HepG2 (cell line): ENCODE measurements around the gene CACNA1D. TPM values are rescaled to one million over a fixed set of nuclear protein-coding genes. Genes with fewer than 3 reads are reported as not detected.
A peak's percentile ranks its signal among the peaks of the same experiment; 100 is the strongest.

ENCODE experiments used
- CHD4 ChIP-seq: fragments of 200-600 bp; sonication (generic); IDR thresholded peaks from 2 replicates; pipeline ENCODE4 v1.7.0; 2017; ENCODE audit warnings: mild to moderate bottlenecking, low read length, borderline replicate concordance
- EP300 ChIP-seq, 3 experiments: sonication (generic) in 1 of 3; formaldehyde crosslinking in 1 of 3; IDR thresholded peaks; 2 replicates each; pipeline versions ENCODE4 v1.5.1 to v1.6.1; 2011 to 2020; ENCODE audit warnings: low read depth in 2 of 3, low read length in 2 of 3, borderline replicate concordance in 1 of 3, improper control_type of control experiment in 1 of 3, mild to moderate bottlenecking in 1 of 3, missing genetic modification reagents in 1 of 3, moderate library complexity in 1 of 3
- FOXC1 ChIP-seq: sonication (generic); formaldehyde crosslinking; IDR thresholded peaks from 2 replicates; pipeline ENCODE4 v1.8.0; 2022; ENCODE audit warnings: mild to moderate bottlenecking, missing genetic modification reagents, borderline replicate concordance
- HES4 ChIP-seq: sonication (generic); formaldehyde crosslinking; IDR thresholded peaks from 2 replicates; pipeline ENCODE4 v1.9.0; 2021; ENCODE audit warnings: mild to moderate bottlenecking, missing genetic modification reagents, borderline replicate concordance
- HMG20A ChIP-seq: IDR thresholded peaks from 2 replicates; pipeline ENCODE4 v1.6.1; 2016; ENCODE audit warnings: borderline replicate concordance
- KLF9 ChIP-seq: IDR thresholded peaks from 2 replicates; pipeline ENCODE4 v1.6.1; 2016; ENCODE audit warnings: low read depth
- MEF2D ChIP-seq: sonication (generic); formaldehyde crosslinking; IDR thresholded peaks from 2 replicates; pipeline ENCODE4 v1.5.1; 2020; ENCODE audit warnings: mild to moderate bottlenecking, missing genetic modification reagents
- NFE2L2 ChIP-seq: fragments of 150-350 bp; IDR thresholded peaks from 2 replicates; pipeline ENCODE4 v1.6.1; 2014; ENCODE audit warnings: low read length
- POGZ ChIP-seq: sonication (generic); formaldehyde crosslinking; IDR thresholded peaks from 2 replicates; pipeline ENCODE4 v1.4.0; 2020; ENCODE audit warnings: mild to moderate bottlenecking, missing genetic modification reagents
- SETDB1 ChIP-seq: sonication (generic); formaldehyde crosslinking; IDR thresholded peaks from 2 replicates; pipeline ENCODE4 v1.5.1; 2020; ENCODE audit warnings: missing genetic modification reagents, mild to moderate bottlenecking, borderline replicate concordance
- ZFP36L1 ChIP-seq: sonication (generic); formaldehyde crosslinking; IDR thresholded peaks from 2 replicates; pipeline ENCODE4 v1.8.0; 2022; ENCODE audit warnings: mild to moderate bottlenecking, missing genetic modification reagents, moderate library complexity
- ZFP82 ChIP-seq: sonication (generic); formaldehyde crosslinking; IDR thresholded peaks from 2 replicates; pipeline ENCODE4 v1.5.1; 2020; ENCODE audit warnings: mild to moderate bottlenecking, missing genetic modification reagents, borderline replicate concordance
- ZNF136 ChIP-seq: sonication (generic); formaldehyde crosslinking; IDR thresholded peaks from 2 replicates; pipeline ENCODE4 v1.8.1; 2022; ENCODE audit warnings: low read depth, mild to moderate bottlenecking, moderate library complexity, missing genetic modification reagents
- ZNF234 ChIP-seq: sonication (generic); formaldehyde crosslinking; conservative IDR thresholded peaks from 2 replicates; pipeline ENCODE4 v1.5.1; 2020; ENCODE audit warnings: mild to moderate bottlenecking, missing genetic modification reagents
- ZNF260 ChIP-seq: sonication (generic); formaldehyde crosslinking; IDR thresholded peaks from 2 replicates; pipeline ENCODE4 v1.4.0; 2020; ENCODE audit warnings: missing genetic modification reagents, low read depth, mild to moderate bottlenecking, borderline replicate concordance
- ZNF44 ChIP-seq: sonication (generic); formaldehyde crosslinking; IDR thresholded peaks from 2 replicates; pipeline ENCODE4 v1.5.1; 2020; ENCODE audit warnings: mild to moderate bottlenecking, missing genetic modification reagents
- ZNF563 ChIP-seq: sonication (generic); formaldehyde crosslinking; IDR thresholded peaks from 2 replicates; pipeline ENCODE4 v1.8.0; 2022; ENCODE audit warnings: mild to moderate bottlenecking, moderate library complexity, missing genetic modification reagents
- ZNF614 ChIP-seq: IDR thresholded peaks from 2 replicates; pipeline ENCODE4 v1.6.1; 2018; ENCODE audit warnings: missing biosample characterization, missing genetic modification reagents, inconsistent platforms, borderline replicate concordance
- ZNF7 ChIP-seq: IDR thresholded peaks from 2 replicates; pipeline ENCODE4 v1.6.1; 2016; ENCODE audit warnings: missing biosample characterization, missing genetic modification reagents
- ZNF720 ChIP-seq: sonication (generic); formaldehyde crosslinking; IDR thresholded peaks from 2 replicates; pipeline ENCODE4 v1.4.0; 2020; ENCODE audit warnings: missing genetic modification reagents
- ZNF781 ChIP-seq: sonication (generic); formaldehyde crosslinking; IDR thresholded peaks from 2 replicates; pipeline ENCODE4 v1.5.1; 2020; ENCODE audit warnings: borderline replicate concordance, mild to moderate bottlenecking, missing genetic modification reagents; ENCODE audit errors: not compliant biosample characterization
- ZNF816 ChIP-seq: sonication (generic); formaldehyde crosslinking; IDR thresholded peaks from 2 replicates; pipeline ENCODE4 v1.8.0; 2022; ENCODE audit warnings: missing genetic modification reagents, mild to moderate bottlenecking, borderline replicate concordance
- polyA plus RNA-seq, 8 experiments: library from polyadenylated mRNA; depleted of rRNA in 3 of 8; stranded (reverse) in 7 of 8; unstranded in 1 of 8; fragments of >200 nt; fragmentation: Illumina TruSeq in 4 of 8; extraction: Trizol in 4 of 8; gene quantifications; 2 replicates each; pipeline versions ENCODE4 v1.2.1 to v1.2.3, GENCODE V29; 2011 to 2016; ENCODE audit warnings: low read depth in 4 of 8, missing spikeins in 1 of 8, mixed read lengths in 1 of 8; ENCODE audit not compliant: insufficient read depth in 1 of 8
- total RNA-seq, 5 experiments: library from RNA; depleted of rRNA; stranded (reverse); fragments of >200 nt; fragmentation: Illumina TruSeq; extraction: Trizol; gene quantifications; 2 replicates each; pipeline ENCODE4 v1.2.3, GENCODE V29; 2016; ENCODE audit warnings: low read depth in 1 of 5
- TF ChIP-seq, protein P1 (sequence below): sonication (generic); formaldehyde crosslinking; IDR thresholded peaks from 2 replicates; pipeline ENCODE4 v1.8.0; 2022; ENCODE audit warnings: mild to moderate bottlenecking, missing genetic modification reagents, borderline replicate concordance
- TF ChIP-seq, protein P2 (sequence below): sonication (generic); formaldehyde crosslinking; IDR thresholded peaks from 2 replicates; pipeline ENCODE4 v1.4.0; 2020; ENCODE audit warnings: missing genetic modification reagents, low read depth, mild to moderate bottlenecking, borderline replicate concordance
- TF ChIP-seq, protein P3 (sequence below): sonication (generic); formaldehyde crosslinking; conservative IDR thresholded peaks from 2 replicates; pipeline ENCODE4 v1.4.0; 2020; ENCODE audit warnings: missing genetic modification reagents

CACNA1D gene
- total and polyA plus RNA-seq, 2 of the 13 experiments (the other 11 are each of a cell fraction or from before 2014, with no cell fraction given): 0.26 to 0.38 TPM

DNA sequence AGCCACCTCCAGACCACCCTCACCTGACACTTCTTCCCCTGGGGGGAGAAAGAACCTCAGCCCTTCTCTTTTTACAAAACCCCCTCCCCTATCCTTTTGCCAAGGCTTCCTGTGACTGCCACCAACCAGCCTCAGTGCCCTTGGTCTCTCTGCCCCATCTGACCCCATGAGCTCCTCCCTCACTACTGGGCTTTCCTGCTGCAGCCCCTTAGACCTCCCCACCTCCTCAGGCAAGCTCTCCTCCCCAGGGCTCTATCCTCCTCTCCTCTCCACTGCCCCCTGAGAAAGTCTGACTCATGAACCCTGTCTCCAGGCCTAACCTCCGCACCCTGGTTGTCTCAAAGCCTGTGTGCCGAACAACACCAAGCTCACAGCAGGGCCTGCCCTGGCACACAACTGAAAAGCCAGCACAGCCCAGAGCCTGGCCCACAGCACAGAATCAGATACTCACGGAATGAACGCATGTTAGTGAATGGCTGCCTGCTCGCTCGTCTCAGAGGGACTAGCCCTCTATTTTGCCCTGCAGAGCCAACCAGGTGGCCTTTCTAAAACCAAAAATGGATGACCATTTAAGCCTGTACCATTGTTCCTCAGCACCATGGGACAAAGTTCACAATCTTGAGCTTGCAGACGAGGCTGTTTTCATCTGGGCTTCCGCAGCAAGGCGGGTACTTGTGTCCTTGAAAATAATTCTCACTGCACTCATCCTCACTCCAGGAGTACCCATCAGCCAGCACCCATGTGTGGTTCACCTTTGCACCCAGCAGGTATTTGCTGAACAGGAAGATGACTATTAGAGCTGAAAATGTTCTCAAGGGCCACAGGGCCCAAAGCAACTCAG, 350.1 kb downstream of the CACNA1D start (continued):
- TF ChIP-seq EP300 (IDR thresholded peaks at IDR 0.05; ENCODE audit: low read depth in 2 of 2, low read length in 2 of 2) (peak in 1 of 2 experiments; percentile 54; a peak in 1 of 4 replicates), EP300 (CRISPR knock-in tag; IDR thresholded peaks at IDR 0.05; ENCODE audit: borderline replicate concordance) (peak; percentile 53; the same call in 1 of the 2 replicates), HES4 (CRISPR knock-in tag) (no peak), ZNF260 (CRISPR knock-in tag) (no peak), ZFP82 (CRISPR knock-in tag) (no peak), KLF9 (no peak), MEF2D (CRISPR knock-in tag) (no peak; the same call in 1 of the 2 replicates), NFE2L2 (no peak), ZNF563 (CRISPR knock-in tag) (no peak; the same call in 1 of the 2 replicates), CHD4 (no peak), ZNF614 (CRISPR knock-in tag) (0 out of 2 replicates have a peak, but pooled peaks have one; percentile 25), ZNF234 (CRISPR knock-in tag) (no peak), ZNF7 (CRISPR knock-in tag) (no peak), ZNF136 (no peak), HMG20A (peak; percentile 11; the same call in 1 of the 2 replicates), SETDB1 (CRISPR knock-in tag) (no peak), FOXC1 (CRISPR knock-in tag) (no peak; the same call in 1 of the 2 replicates), POGZ (CRISPR knock-in tag) (no peak), ZNF816 (CRISPR knock-in tag) (no peak), ZNF44 (CRISPR knock-in tag) (peak; percentile 59; the same call in 1 of the 2 replicates), ZNF781 (no peak), ZFP36L1 (CRISPR knock-in tag) (no peak), ZNF720 (CRISPR knock-in tag) (no peak)
- TF ChIP-seq, protein P1, sequence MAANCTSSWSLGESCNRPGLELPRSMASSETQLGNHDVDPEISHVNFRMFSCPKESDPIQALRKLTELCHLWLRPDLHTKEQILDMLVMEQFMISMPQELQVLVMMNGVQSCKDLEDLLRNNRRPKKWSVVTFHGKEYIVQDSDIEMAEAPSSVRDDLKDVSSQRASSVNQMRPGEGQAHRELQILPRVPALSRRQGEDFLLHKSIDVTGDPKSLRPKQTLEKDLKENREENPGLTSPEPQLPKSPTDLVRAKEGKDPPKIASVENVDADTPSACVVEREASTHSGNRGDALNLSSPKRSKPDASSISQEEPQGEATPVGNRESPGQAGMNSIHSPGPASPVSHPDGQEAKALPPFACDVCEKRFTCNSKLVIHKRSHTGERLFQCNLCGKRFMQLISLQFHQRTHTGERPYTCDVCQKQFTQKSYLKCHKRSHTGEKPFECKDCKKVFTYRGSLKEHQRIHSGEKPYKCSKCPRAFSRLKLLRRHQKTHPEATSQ (CRISPR knock-in tag): no peak
- TF ChIP-seq, protein P2, sequence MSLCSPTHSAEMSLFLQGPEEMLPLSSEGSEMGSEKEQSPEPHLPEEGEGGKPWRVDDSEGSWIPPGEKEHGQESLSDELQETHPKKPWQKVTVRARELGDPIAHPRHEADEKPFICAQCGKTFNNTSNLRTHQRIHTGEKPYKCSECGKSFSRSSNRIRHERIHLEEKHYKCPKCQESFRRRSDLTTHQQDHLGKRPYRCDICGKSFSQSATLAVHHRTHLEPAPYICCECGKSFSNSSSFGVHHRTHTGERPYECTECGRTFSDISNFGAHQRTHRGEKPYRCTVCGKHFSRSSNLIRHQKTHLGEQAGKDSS (CRISPR knock-in tag): no peak
- TF ChIP-seq, protein P3, sequence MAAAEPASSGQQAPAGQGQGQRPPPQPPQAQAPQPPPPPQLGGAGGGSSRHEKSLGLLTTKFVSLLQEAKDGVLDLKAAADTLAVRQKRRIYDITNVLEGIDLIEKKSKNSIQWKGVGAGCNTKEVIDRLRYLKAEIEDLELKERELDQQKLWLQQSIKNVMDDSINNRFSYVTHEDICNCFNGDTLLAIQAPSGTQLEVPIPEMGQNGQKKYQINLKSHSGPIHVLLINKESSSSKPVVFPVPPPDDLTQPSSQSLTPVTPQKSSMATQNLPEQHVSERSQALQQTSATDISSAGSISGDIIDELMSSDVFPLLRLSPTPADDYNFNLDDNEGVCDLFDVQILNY: no peak
